Stromal cell of bone marrow (primary cell): ENCODE data around the gene CAB39.

Experiments
- DNase-seq: peaks from one replicate; pipeline ENCODE4 v3.0.0-alpha.2; 2012; ENCODE audit warnings: low read depth

The CAB39 gene

GRCh38 chr2:230785346-230785745 lies 72.7 kb downstream of the CAB39 start:
- no peak for DNase-seq

GRCh38 chr2:230787101-230787500 lies 74.5 kb downstream of the CAB39 start:
- no peak for DNase-seq

GRCh38 chr2:230788554-230789175 lies 76.0 kb downstream of the CAB39 start:
- no peak for DNase-seq

- DNase-seq = no peak
Observed at GRCh38 chr2:230790981-230791380, 78.3 kb downstream of the CAB39 start.

- peak; percentile 99 for DNase-seq
Observed at GRCh38 chr2:230793572-230794359, 81.1 kb downstream of the CAB39 start.

GRCh38 chr2:230794497-230794896 lies 81.9 kb downstream of the CAB39 start:
- no peak for DNase-seq

GRCh38 chr2:230795856-230796255 lies 83.2 kb downstream of the CAB39 start:
- DNase-seq = peak; percentile 55

- DNase-seq = peak; percentile 63
Observed at GRCh38 chr2:230796280-230796862, 83.7 kb downstream of the CAB39 start.

GRCh38 chr2:230797515-230798495 lies 85.2 kb downstream of the CAB39 start:
- no peak for DNase-seq

GRCh38 chr2:230798769-230799399 lies 86.2 kb downstream of the CAB39 start:
- peak; percentile 41 for DNase-seq

GRCh38 chr2:230805353-230806017 lies 92.8 kb downstream of the CAB39 start:
- DNase-seq = no peak

- DNase-seq = no peak
Observed at GRCh38 chr2:230807729-230808128, 95.1 kb downstream of the CAB39 start.

- no peak for DNase-seq
Observed at GRCh38 chr2:230809015-230809414, 96.4 kb downstream of the CAB39 start.

- DNase-seq = no peak
Observed at GRCh38 chr2:230809677-230810251, 97.1 kb downstream of the CAB39 start.

GRCh38 chr2:230811508-230811907 lies 98.9 kb downstream of the CAB39 start:
- no peak for DNase-seq

GRCh38 chr2:230812033-230812432 lies 99.4 kb downstream of the CAB39 start:
- no peak for DNase-seq

- DNase-seq = no peak
Observed at GRCh38 chr2:230814616-230815015, 102.0 kb downstream of the CAB39 start.

- no peak for DNase-seq
Observed at GRCh38 chr2:230815088-230815487, 102.4 kb downstream of the CAB39 start.

GRCh38 chr2:230816735-230817134 lies 104.1 kb downstream of the CAB39 start:
- no peak for DNase-seq

- DNase-seq = no peak
Observed at GRCh38 chr2:230819433-230819832, 106.8 kb downstream of the CAB39 start.
